LNCAP (cell line): ENCODE measurements around the gene CHCHD5.

ENCODE experiments used
- TF ChIP-seq, protein P1 (sequence below): fragments of 450-650 bp; IDR thresholded peaks from 2 replicates; pipeline ENCODE4 v1.5.1; 2017; ENCODE audit warnings: mild to moderate bottlenecking

The CHCHD5 gene

DNA sequence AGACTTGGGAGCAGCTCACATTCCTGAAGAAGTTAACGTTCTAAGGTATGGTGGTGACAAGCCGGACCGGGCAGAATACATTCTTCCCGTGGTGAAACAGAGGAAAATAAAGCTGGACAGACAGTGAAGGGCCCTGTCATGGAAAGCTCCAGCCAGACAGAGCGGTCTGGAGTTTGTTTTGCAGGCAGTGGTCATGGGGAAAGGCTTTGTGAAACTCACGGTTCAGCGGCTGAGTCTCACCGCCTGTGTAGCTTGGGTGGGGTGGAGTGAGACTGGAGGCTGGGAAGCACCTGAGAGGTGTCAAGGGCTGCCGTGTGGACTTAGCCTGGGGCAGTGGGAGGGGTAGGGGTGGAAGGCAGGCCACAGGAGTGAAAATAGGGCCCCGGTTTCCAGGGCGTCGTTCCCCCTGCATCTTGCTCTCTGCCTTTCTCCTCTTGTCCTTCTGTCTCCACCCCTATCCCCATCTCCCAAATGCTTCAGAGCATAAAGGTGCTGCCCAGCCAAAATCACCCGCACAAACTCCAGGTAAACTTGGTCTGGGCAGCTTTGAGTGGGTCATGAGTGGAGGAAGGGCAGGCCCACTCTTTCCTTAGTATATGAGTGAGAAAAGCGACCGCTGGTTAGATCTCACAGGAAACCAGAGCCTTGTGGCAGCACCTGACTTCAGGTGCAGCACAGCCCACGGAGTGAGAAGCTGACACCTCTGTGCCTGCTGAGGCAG, 49.9 kb downstream of the CHCHD5 start:
- TF ChIP-seq, protein P1, sequence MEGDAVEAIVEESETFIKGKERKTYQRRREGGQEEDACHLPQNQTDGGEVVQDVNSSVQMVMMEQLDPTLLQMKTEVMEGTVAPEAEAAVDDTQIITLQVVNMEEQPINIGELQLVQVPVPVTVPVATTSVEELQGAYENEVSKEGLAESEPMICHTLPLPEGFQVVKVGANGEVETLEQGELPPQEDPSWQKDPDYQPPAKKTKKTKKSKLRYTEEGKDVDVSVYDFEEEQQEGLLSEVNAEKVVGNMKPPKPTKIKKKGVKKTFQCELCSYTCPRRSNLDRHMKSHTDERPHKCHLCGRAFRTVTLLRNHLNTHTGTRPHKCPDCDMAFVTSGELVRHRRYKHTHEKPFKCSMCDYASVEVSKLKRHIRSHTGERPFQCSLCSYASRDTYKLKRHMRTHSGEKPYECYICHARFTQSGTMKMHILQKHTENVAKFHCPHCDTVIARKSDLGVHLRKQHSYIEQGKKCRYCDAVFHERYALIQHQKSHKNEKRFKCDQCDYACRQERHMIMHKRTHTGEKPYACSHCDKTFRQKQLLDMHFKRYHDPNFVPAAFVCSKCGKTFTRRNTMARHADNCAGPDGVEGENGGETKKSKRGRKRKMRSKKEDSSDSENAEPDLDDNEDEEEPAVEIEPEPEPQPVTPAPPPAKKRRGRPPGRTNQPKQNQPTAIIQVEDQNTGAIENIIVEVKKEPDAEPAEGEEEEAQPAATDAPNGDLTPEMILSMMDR = no peak

DNA sequence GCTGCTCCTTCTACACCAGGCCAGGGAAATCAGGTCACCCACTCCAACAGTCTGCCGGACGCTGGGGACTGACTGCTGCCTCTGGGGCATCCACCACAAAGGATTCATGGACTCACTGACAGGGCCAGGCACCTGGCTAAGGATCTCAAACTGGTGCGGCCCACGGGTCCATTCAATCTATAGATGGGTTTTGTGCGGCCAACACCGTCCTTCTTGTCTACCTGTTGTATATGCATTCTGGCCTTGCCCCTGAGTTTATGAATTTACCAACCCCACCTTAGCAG, 50.4 kb downstream of the CHCHD5 start:
- TF ChIP-seq, protein P1 = no peak

DNA sequence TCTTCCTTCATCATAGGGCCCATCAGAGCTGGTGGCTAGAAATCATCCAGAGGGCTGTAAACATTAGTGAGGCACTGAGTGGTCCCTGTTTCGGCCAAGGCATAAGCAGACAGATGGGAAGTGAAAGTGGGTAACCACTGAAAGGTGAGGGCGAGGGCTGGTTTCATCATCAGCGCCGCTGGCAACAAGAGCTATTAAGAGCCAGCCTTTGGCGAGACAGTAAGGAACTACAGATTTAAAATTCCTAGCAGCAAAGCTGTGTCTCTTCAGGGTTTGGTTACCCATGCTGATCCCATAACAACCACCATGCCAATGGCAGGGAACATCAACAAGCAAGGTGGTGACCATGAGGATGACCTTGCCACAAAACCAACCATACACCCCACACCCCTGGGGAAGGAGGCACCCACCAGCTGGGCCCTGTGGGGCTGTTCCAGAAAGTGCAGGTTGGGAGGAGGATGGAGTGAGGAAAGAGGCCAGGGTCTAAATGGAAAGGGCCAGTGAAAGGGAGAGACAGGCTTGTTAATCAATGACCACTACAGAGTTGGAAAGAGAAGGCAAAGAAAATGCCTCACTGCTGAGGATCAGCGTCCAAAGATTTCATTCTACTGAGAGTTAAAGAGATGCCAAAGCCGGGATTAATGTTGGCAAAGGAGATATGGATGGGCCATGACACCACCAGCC, 52.3 kb downstream of the CHCHD5 start:
- TF ChIP-seq, protein P1 = no peak

DNA sequence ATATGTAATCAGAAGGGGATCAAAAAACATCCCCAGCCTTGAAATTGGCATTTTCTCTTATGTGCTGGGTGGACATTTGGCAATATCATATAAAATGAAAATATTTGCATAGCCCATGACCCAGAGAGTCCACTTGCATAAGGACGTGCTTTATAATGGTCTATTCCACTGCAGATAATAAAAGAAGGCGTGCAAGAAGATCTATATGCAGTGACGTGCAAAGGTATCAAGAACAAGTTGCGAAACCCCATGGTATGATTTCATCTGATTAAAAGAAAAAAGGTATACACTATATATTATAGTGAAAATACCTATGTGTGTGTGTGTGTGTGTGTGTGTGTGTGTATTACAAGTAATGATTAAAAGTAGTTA, 52.9 kb downstream of the CHCHD5 start:
- TF ChIP-seq, protein P1 = no peak
